HG02759 (cell line): Measurements from ENCODE around the gene S100A7.

Source experiments
- ATAC-seq: cut with Tn5 transposase; IDR thresholded peaks from one replicate; pipeline ENCODE4 v1.9.1; 2021; ENCODE audit warnings: mild to moderate bottlenecking, moderate library complexity; ENCODE audit not compliant: unreplicated experiment

S100A7 gene

GRCh38 chr1:153460551-153460950 lies at the start of gene S100A7:
Gene S100A7 (minus strand): TSS chr1:153460651. CDS start chr1:153459013, 1,638 bp downstream.
- ATAC-seq: no peak

DNA sequence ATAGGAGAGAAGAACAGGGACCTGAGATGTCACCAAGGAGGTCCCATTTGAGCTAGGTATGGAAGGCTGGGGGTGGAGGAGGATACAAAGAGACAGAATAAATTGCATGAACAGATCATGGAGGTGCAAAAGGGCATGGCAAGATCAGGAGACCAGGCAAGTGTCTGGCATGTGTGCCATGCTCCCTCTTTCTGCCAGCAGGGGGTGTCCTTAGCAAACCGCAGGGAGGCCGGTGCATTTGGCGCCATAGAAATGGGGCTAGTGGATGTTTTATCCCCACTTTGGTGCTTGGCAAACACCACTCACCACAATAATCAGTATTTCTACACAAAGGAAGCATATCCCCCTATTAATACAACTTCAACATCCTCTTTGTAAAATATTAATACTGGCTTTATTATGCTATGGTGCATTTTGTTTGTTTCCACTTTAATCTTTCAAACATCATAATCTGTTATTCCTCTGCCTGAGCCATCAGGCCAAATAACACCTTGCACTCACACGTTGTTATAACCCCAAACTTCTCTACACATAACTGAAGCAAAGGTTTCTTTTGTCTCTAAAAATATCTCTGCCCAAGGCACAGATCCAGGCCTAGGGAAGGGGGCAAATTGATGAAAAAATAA lies 49.4 kb upstream of the S100A7 start:
- ATAC-seq: no peak

DNA sequence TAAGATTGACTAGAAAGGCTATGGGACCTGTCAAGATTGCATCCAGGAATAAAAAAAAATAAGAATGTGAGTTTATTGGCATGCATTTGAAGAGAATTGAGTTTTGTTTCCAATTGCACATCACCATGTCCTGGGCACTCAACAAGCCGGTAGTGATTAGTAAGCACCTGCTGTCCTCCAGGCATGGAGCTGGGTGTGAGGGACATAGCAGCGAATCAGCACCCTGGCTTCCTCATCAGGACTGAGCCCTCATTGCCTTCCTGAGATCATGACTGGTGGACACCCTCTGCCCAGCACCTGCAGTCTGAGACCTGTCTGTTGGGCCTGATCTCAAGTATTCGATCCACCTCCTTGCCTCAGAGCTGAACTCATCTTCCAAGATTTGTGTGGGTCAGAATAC lies 48.6 kb upstream of the S100A7 start:
- ATAC-seq: no peak

DNA sequence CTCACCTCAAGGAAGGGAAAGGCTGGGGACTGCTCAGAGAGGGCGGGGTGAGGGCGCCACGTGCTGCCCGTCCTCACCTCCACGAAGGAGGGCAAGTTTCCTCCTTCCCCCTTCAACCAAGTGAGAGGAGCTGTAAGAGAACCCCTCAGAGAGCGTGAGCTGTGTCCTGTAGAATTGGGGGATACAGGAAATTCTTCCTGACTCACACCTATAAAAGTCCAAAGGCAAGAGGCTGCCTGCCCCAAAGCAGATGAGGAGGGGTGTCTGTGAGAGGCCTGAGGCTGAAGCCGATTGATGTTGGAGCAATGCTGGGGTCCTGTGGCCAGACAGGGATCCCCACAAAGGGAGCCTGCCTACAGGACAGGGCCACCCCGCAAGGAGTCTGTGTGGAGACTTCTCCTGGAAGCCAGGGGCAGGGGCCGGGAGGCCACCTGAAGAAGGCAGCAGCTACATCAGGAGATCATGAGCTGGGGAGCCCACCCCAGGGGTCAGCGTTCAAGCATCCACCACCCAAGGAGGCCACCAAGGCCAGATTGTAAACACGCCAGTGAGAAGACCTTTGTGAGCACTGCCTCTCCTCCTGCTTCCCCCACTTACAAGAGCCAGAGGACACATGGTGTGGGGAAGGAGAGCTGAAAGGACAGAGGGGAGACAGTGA lies 47.6 kb upstream of the S100A7 start:
- no peak for ATAC-seq

GRCh38 chr1:153506831-153507413 lies 46.5 kb upstream of the S100A7 start:
- no peak for ATAC-seq

DNA sequence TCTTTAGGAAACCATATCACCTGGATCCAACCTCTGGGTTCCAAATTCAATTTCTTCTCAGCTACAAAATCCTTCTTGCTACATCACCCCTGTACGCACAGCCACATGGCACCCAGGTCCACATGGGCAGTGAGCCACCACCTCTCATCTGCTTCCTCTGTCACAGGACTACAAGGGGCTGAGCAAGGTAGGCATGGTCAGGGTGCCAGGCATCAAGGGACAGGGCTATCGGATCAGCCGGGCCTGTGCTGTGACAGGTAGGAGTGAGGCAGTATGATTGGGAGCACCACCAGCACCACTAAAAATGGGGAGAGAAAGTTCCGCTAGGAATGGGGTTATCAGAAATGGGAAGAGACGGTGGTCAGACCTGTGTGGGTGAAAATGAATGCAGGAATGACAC lies 45.9 kb upstream of the S100A7 start:
- ATAC-seq: no peak

- no peak for ATAC-seq
Observed at GRCh38 chr1:153505576-153505975, 45.1 kb upstream of the S100A7 start.

- ATAC-seq: no peak
Observed at GRCh38 chr1:153503766-153504165, 43.3 kb upstream of the S100A7 start.

DNA sequence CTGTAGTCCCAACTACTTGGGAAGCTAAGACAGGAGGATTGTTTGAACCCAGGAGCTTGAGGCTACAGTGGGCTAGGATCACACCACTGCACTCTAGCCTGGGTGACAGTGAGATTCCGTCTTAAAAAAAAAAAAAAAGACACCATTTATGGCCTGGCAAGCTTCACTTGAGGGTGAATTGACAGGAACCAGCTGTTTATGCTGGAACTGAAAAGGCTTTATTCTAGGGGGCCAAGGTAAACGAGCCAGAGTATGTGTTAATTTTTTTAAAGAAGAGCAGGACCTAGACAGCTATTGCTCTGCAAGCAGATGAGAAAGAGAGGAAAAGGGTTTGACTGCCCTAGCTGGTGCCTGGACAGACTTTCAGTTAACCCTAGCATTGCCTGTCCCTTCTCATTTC lies 38.3 kb upstream of the S100A7 start:
- no peak for ATAC-seq

DNA sequence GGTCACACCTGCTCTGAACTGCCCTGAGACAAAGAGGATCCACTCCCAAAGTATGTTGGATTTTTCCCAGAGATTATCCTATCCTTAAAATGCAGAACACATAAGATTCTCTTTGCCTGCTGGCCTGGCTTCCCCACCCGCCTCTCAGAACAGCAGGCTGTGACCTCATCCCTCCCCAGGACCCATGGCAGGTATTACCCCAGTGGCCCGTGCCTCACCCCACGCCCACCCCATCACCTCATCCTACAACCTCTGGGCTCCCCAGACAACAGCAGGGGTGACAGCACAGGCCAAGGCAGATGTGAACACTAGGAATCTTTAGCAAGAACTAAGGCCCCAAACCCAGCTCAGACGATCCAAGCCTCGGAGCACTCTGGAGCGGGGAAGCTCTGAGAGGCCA lies 35.1 kb upstream of the S100A7 start:
- no peak for ATAC-seq

GRCh38 chr1:153494976-153495535 lies 34.6 kb upstream of the S100A7 start:
- no peak for ATAC-seq

- no peak for ATAC-seq
Observed at GRCh38 chr1:153493343-153493960, 33.0 kb upstream of the S100A7 start.

DNA sequence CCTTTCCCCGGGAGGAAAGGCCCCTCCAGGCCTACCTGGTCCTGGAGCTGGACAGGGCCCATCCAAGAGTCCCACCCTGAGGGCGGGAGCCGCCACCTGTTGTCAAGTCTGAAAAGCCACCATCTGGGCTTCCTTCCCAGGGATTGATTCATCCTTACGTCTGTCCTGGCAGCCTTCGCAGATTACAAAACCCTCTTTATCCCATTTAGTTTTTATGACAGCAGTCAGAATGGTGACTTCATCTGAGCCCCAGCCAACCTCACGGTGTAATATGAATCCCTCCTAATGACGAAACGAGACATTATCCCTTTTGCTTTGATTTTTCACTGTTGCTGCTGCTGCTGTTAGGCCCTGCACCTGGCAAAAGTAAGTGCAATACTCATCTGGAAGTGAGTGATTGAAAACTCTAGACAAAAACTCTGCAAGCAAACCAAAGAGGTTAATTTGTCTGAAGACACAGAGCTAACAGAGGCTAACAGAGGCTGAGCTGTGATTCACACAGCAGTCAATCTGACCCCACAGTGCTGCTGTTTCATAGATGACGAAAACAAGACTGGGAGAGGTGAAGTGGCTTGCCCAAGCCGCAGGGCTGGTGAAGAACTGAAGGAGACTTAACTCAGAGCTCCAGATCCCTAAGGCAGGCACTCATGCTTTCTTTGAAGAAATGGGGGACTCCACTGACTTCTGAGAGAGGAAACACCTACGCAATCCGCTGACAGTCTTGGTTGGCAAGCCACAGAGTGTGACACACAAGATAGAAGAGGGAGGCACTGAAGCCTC lies 30.0 kb upstream of the S100A7 start:
- no peak for ATAC-seq

- no peak for ATAC-seq
Observed at GRCh38 chr1:153488731-153489130, 28.3 kb upstream of the S100A7 start.

DNA sequence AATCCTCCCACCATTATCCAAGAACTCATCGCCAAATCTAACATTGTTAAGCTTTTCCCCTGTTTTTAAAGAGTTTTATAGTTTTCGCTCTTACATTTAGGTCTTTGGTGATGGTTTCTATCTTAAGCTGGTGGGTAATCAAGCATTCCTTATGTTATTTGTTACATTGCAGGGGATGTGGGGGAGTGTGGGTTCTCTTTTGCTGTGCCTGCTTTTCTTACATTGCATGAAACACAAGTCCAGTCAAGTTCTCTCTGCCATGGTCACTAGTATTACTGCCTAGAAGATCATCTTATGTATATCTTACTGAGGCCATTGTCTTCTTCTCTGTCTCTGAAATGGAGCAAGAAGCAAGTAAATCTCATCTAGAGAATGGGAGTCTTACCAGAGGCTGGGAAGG lies 27.3 kb upstream of the S100A7 start:
- ATAC-seq: no peak

GRCh38 chr1:153485863-153486262 lies 25.4 kb upstream of the S100A7 start:
- ATAC-seq: no peak

GRCh38 chr1:153483776-153484175 lies 23.3 kb upstream of the S100A7 start:
- no peak for ATAC-seq

- no peak for ATAC-seq
Observed at GRCh38 chr1:153481124-153481523, 20.7 kb upstream of the S100A7 start.

DNA sequence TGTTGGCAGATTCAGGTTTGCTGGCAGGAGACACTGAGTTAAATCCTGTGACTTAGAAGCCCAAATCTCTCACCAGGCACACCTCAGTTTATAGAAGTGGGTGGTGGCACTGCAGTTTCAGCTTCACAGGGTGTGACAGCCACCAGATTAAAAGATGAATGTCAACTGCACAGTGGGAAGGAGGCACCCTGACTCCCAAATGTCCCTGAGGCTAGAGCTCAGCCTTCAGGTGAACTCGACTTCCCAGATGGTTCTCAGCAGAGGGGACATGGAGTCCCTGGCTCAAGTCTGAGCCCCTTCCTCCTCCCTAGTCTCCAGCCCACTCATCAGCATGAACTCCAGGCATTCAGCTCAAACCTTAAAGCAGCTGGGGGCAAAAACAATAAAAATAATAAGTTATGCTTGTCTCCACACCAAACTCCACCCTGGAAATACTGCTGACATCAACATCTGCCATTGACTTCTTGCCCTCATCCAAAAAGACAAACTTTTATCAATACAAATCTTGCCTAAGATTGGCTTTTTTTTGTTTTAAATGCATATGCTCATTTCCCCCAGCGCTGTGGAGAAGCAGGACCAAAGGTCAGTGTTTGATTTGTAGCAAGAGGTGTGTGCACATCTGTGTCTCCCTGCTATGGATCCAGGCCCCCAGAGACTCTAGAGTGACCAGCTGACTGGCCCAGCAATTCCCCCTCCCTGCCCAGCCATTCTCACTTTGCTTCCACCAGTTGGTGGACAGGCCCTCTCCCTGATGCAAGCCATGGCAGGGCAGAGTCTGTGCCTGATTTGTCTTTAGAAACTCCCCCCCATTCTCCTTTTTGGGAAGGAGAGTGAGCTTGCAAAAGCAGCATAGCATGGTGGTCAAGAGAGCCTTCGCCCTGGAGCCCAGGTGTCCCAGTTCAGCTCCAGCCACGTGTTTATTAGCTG lies 18.5 kb upstream of the S100A7 start:
- ATAC-seq: no peak
